ENCODE data around the gene JAK1. TPM values are rescaled to one million over a fixed set of nuclear protein-coding genes. Genes with fewer than 3 reads are reported as not detected.

JAK1 gene
- total RNA-seq, 1 experiment from 2014 or later = 130 TPM

GRCh38 chr1:64844609-64845008, 121.7 kb downstream of the JAK1 start:
- Mint-ChIP-seq H3K27me3 (ENCODE audit: unreplicated experiment) (no peaks in the 10 kb centered on the region), H3K4me3 (ENCODE audit: low read depth, unreplicated experiment) (no peak overlapping the region), H3K4me1 (ENCODE audit: low read depth, unreplicated experiment) (no peaks in the 10 kb centered on the region), H3K27ac (ENCODE audit: unreplicated experiment) (no peak overlapping the region), H3K36me3 (ENCODE audit: insufficient read depth, unreplicated experiment) (peaks cover 31% of the 10 kb centered on the region), H3K9me3 (ENCODE audit: low read depth, unreplicated experiment) (no peaks in the 10 kb centered on the region)
- CTCF ChIA-PET = no interaction called here
- no peak for DNase-seq
- intact Hi-C loops (cut with micrococcal nuclease; ENCODE audit: unreplicated experiment) = no loop called here
- no TSS peak for BruUV-seq (replicated peaks)
- no peak for TF ChIP-seq CTCF (IDR thresholded peaks at IDR 0.05; ENCODE audit: unreplicated experiment)

- Mint-ChIP-seq H3K4me3 (ENCODE audit: low read depth, unreplicated experiment) (no peak overlapping the region), H3K36me3 (ENCODE audit: insufficient read depth, unreplicated experiment) (peaks cover 27% of the 10 kb centered on the region), H3K4me1 (ENCODE audit: low read depth, unreplicated experiment) (no peaks in the 10 kb centered on the region), H3K27me3 (ENCODE audit: unreplicated experiment) (no peaks in the 10 kb centered on the region), H3K27ac (ENCODE audit: unreplicated experiment) (no peak overlapping the region), H3K9me3 (ENCODE audit: low read depth, unreplicated experiment) (no peaks in the 10 kb centered on the region)
- intact Hi-C loops (cut with micrococcal nuclease; ENCODE audit: unreplicated experiment) = no loop called here
- CTCF ChIA-PET = no interaction called here
- TF ChIP-seq CTCF (IDR thresholded peaks at IDR 0.05; ENCODE audit: unreplicated experiment) = no peak
- no TSS peak for BruUV-seq (replicated peaks)
- DNase-seq = no peak
These were observed 122.2 kb downstream of the JAK1 start for GRCh38 chr1:64844175-64844574.

- intact Hi-C loops (cut with micrococcal nuclease; ENCODE audit: unreplicated experiment) = no loop called here
- peaks cover 28% of the 10 kb centered on the region for H3K36me3 Mint-ChIP-seq (ENCODE audit: insufficient read depth, unreplicated experiment)
- no peak overlapping the region for H3K4me3 Mint-ChIP-seq (ENCODE audit: low read depth, unreplicated experiment)
- TF ChIP-seq CTCF (IDR thresholded peaks at IDR 0.05; ENCODE audit: unreplicated experiment) = no peak
- H3K4me1 Mint-ChIP-seq (ENCODE audit: low read depth, unreplicated experiment) = no peaks in the 10 kb centered on the region
- CTCF ChIA-PET = no interaction called here
- H3K27ac Mint-ChIP-seq (ENCODE audit: unreplicated experiment) = no peak overlapping the region
- no peaks in the 10 kb centered on the region for H3K27me3 Mint-ChIP-seq (ENCODE audit: unreplicated experiment)
- H3K9me3 Mint-ChIP-seq (ENCODE audit: low read depth, unreplicated experiment) = no peaks in the 10 kb centered on the region
- no peak for DNase-seq
- no TSS peak for BruUV-seq (replicated peaks)
These were observed 122.7 kb downstream of the JAK1 start for GRCh38 chr1:64843675-64844074.

- CTCF ChIA-PET = no interaction called here
- no peak for DNase-seq
- peaks cover 33% of the 10 kb centered on the region for H3K36me3 Mint-ChIP-seq (ENCODE audit: insufficient read depth, unreplicated experiment)
- TF ChIP-seq CTCF (IDR thresholded peaks at IDR 0.05; ENCODE audit: unreplicated experiment) = no peak
- no peaks in the 10 kb centered on the region for H3K4me1 Mint-ChIP-seq (ENCODE audit: low read depth, unreplicated experiment)
- no TSS peak for BruUV-seq (replicated peaks)
- H3K9me3 Mint-ChIP-seq (ENCODE audit: low read depth, unreplicated experiment) = no peaks in the 10 kb centered on the region
- no peak overlapping the region for H3K27ac Mint-ChIP-seq (ENCODE audit: unreplicated experiment)
- no peak overlapping the region for H3K4me3 Mint-ChIP-seq (ENCODE audit: low read depth, unreplicated experiment)
- H3K27me3 Mint-ChIP-seq (ENCODE audit: unreplicated experiment) = no peaks in the 10 kb centered on the region
- intact Hi-C loops (cut with micrococcal nuclease; ENCODE audit: unreplicated experiment) = no loop called here
These were observed 124.1 kb downstream of the JAK1 start for GRCh38 chr1:64842224-64842623.
